Ovary (tissue), 10 donors: ENCODE results near the gene LILRA6. TPM values are rescaled to one million over a fixed set of nuclear protein-coding genes. Genes with fewer than 3 reads are reported as not detected.
"Not testable (repeated sequence)": the region's sequence is repeated elsewhere in the genome, so short reads cannot be mapped to it uniquely, and the experiment has no call there.

ENCODE experiments used
- DNase-seq, 5 donors: peaks; one replicate each; pipeline ENCODE4 v3.0.0-alpha.2; 2019 to 2020
- H3K27ac ChIP-seq, 2 donors: fragments of 200-600 bp; one replicate each; pipeline versions ENCODE4 v1.5.1 to v1.8.0; 2019 to 2022
- H3K27me3 ChIP-seq: fragments of 200-600 bp; one replicate; pipeline ENCODE4 v1.8.0; 2022
- H3K36me3 ChIP-seq: fragments of 200-600 bp; sonication (generic); one replicate; pipeline ENCODE4 v1.5.1; 2019
- H3K4me1 ChIP-seq: one replicate; pipeline ENCODE4 v1.8.1; 2013; ENCODE audit warnings: mild to moderate bottlenecking, moderate library complexity; ENCODE audit not compliant: insufficient read depth
- H3K4me3 ChIP-seq: fragments of 200-600 bp; sonication (generic); one replicate; pipeline ENCODE4 v1.5.1; 2017
- H3K9me3 ChIP-seq, 2 donors: fragments of 200-600 bp in 1 of 2; sonication (generic) in 1 of 2; one replicate each; pipeline versions ENCODE4 v1.5.1 to v1.8.1; 2013 to 2019; ENCODE audit warnings: mild to moderate bottlenecking in 1 of 2, moderate library complexity in 1 of 2
- EP300 ChIP-seq: sonication (generic); formaldehyde crosslinking; IDR thresholded peaks from one replicate; pipeline ENCODE4 v1.6.1; 2017; ENCODE audit warnings: antibody characterized with exemption
- POLR2A ChIP-seq: fragments of 450-650 bp; IDR thresholded peaks from one replicate; pipeline ENCODE4 v1.6.1; 2017; ENCODE audit warnings: antibody characterized with exemption, mild to moderate bottlenecking, moderate library complexity
- WGBS, 3 donors: extraction: QIAGEN DNeasy Blood & Tissue Kit in 1 of 3; methylation state at CpG; one replicate each; pipeline versions ENCODE4 v1.1.5 to v1.1.7; 2013 to 2017; 5-methylcytosine and 5-hydroxymethylcytosine counted together
- intact Hi-C, 4 donors: fragments of 100-400 bp; cut with DNase I; formaldehyde crosslinking; loops; one replicate each; pipeline versions ENCODE4 v1.11.0 to v1.15.1; 2022 to 2023
- long read RNA-seq, 3 donors: library from polyadenylated mRNA in 2 of 3; unstranded in 2 of 3; transcript quantifications; one replicate each; pipeline ENCODE4 v2.0.0 and lab custom pipeline, GENCODE V29; 2021 to 2026
- polyA plus RNA-seq, 2 donors: library from polyadenylated mRNA; stranded (reverse); fragments of 200-250 nt in 1 of 2; fragments of 350-450 nt in 1 of 2; fragmentation: Illumina TruSeq in 1 of 2; extraction: RNeasy Lipid Tissue Mini Kit (QIAGEN cat#74804) in 1 of 2; gene quantifications; one replicate each; pipeline ENCODE4 v1.2.3, GENCODE V29; 2013 to 2014
- total RNA-seq, 7 donors: library from RNA; depleted of rRNA in 2 of 7; stranded (reverse); fragments of >200 nt in 2 of 7; fragmentation: NEBNext Ultra II Directional in 3 of 7; extraction: Animal tissue kit (Norgen Biotek cat#: 25700) in 3 of 7; gene quantifications; one replicate each; pipeline versions ENCODE4 v1.1.0 to v1.2.4, GENCODE V29; 2016 to 2023
- TF ChIP-seq, protein P1 (sequence below), 3 donors: fragments of 450-650 bp in 2 of 3; fragments of 200-600 bp in 1 of 3; IDR thresholded peaks; one replicate each; pipeline versions ENCODE4 v1.5.1 to v1.8.0; 2016 to 2022; ENCODE audit warnings: antibody characterized with exemption in 3 of 3, mild to moderate bottlenecking in 1 of 3
- donor health status: DM: no; HTN: no; CAD: no; lungs with moderate emphysema.
- donor health status: DM: no; HTN: no; CAD: no.
- donor health status: Bipolar disorder and iron deficiency.
- donor health status: DM: yes; HTN: yes; CAD: no.
- donor health status: DM: no; HTN: no; CAD: no.
- donor health status: DM: yes; HTN: yes; CAD: no.

The LILRA6 gene
- total RNA-seq = 1 to 10 TPM in 6 of 7 donors, under 1 TPM in 1; 0.69 to 2.7 (median 1.2) TPM
- 1 to 10 TPM in 1 of 2 donors, under 1 TPM in 1; 0.61 to 1.7 TPM for polyA plus RNA-seq
- long read RNA-seq, donor 1, partial matches to known transcripts = 1 of 5 reads
- long read RNA-seq, donor 1, other reads (novel, unspliced or antisense) = 4 of 5 reads
- long read RNA-seq, donor 2 = 0 reads
- long read RNA-seq, donor 3, partial matches to known transcripts = 2 of 7 reads
- long read RNA-seq, donor 3, other reads (novel, unspliced or antisense) = 4 of 7 reads

DNA sequence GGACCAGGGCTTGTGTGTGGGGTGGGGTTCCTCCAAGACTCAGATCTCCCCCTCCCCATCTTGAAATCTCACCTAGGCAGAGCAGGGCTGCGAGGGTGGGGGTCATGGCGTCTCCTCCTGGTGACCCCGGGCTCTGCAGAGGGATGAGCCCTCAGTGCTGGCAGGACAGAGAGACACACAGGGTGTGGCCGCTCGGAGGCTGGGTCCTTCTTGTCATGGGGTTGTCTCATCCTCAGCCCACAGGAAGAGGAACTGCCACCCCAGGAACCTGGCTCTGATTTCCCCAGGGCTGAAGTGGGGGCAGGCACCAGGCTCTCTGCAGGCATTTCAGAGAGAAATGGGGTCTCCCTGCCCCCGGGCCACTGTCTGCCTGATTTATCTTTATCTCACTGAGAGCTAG, at the start of gene LILRA6:
Gene LILRA6 (minus strand): TSS at position 145 of the 400 bp plus-strand sequence.
- H3K9me3 ChIP-seq, intact Hi-C loops, DNase-seq, H3K36me3 ChIP-seq, H3K4me3 ChIP-seq, H3K27ac ChIP-seq, H3K4me1 ChIP-seq, H3K27me3 ChIP-seq: not testable (repeated sequence)
- 0 to 73% methylated on average over 1 to 2 of the region's 6 CpGs; no CpG with 5 or more reads in 1 of the 3 donors for WGBS, 3 donors

- H3K4me1 ChIP-seq, H3K36me3 ChIP-seq, DNase-seq, H3K27ac ChIP-seq, H3K4me3 ChIP-seq, H3K27me3 ChIP-seq, H3K9me3 ChIP-seq: not testable (repeated sequence)
- 54 to 69% (median 65%) methylated on average over 8 of the region's 8 CpGs for WGBS, 3 donors
- intact Hi-C loops = loop anchor here in 1 of 4 donors (5.0 kb wide), 1 partner anchor 677 kb away; no protein-coding TSS in a partner anchor
Measured at GRCh38 chr19:54289160-54289559, 46.6 kb upstream of the LILRA6 start.

DNA sequence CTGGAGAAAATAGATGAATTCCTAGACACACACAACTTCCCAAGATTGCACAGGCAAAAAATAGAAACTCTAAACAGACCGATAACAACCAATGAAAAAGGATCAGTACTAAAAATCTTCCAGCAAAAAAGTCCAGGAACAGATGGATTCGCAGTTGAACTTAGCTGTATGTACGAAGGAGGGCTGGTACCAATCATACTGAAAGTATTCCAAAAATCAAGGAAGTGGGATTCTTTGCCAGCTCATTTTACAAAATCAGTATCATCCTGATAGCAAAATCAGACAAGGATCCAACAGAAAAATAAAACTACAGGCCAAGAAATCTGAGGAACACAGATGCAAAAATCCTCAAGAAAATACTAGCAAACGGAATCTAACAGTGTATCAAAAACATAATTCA, 44.9 kb upstream of the LILRA6 start:
- Histone ChIP-seq H3K36me3 (no peaks in the 10 kb centered on the region), H3K4me1 (no peaks in the 10 kb centered on the region), H3K4me3 (no peak overlapping the region), H3K27me3 (no peaks in the 10 kb centered on the region), H3K9me3 (no peaks in the 10 kb centered on the region), H3K27ac (no peak overlapping the region)
- TF ChIP-seq EP300 (no peak), POLR2A (no peak)
- TF ChIP-seq, protein P1, sequence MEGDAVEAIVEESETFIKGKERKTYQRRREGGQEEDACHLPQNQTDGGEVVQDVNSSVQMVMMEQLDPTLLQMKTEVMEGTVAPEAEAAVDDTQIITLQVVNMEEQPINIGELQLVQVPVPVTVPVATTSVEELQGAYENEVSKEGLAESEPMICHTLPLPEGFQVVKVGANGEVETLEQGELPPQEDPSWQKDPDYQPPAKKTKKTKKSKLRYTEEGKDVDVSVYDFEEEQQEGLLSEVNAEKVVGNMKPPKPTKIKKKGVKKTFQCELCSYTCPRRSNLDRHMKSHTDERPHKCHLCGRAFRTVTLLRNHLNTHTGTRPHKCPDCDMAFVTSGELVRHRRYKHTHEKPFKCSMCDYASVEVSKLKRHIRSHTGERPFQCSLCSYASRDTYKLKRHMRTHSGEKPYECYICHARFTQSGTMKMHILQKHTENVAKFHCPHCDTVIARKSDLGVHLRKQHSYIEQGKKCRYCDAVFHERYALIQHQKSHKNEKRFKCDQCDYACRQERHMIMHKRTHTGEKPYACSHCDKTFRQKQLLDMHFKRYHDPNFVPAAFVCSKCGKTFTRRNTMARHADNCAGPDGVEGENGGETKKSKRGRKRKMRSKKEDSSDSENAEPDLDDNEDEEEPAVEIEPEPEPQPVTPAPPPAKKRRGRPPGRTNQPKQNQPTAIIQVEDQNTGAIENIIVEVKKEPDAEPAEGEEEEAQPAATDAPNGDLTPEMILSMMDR (IDR thresholded peaks at IDR 0.05) = no peak
- DNase-seq = no peak
- intact Hi-C loops = loop anchor here in 1 of 4 donors (5.0 kb wide), 1 partner anchor 675 kb away; no protein-coding TSS in a partner anchor
- 55 to 56% (median 55%) methylated on average over 4 of the region's 4 CpGs for WGBS, 3 donors

- DNase-seq, H3K36me3 ChIP-seq, H3K27ac ChIP-seq, H3K4me3 ChIP-seq, H3K27me3 ChIP-seq, H3K4me1 ChIP-seq, H3K9me3 ChIP-seq: not testable (repeated sequence)
- 61 to 74% (median 69%) methylated on average over 5 to 9 of the region's 10 CpGs for WGBS, 3 donors
- intact Hi-C loops = loop anchor here in 1 of 4 donors (5.0 kb wide), 1 partner anchor 674 kb away; no protein-coding TSS in a partner anchor
Measured at GRCh38 chr19:54286283-54286682, 43.7 kb upstream of the LILRA6 start.

DNA sequence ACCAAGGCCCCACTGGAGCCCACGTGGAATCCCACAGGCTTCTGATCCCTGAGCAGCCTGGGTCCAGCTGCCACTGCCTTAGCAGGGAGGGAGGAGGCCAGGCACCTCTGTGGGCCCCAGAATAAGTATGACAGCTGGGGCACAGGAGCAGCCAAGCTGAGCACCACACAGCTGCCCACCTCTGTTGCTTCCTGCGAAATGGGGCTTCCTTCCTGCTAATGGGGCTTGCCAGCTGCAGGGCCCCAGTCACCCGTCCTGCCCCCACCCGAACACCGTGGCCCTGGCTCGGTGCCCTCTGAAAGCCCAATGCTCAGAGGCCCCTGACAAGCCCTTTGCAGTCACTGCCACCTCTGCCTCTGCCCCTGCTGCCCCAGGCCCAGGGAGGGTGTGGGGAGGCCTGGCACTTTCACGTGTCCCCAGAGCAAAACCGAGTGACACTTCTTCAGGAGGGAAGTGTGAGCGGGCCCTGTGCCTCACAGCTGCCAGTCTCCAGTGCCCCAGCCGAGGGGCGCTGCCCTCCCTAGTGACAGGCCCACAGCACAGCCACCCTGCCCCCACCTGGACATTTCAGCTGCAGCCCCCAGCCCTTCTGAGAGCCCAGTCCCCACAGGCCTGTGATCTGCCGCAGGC, 43.0 kb upstream of the LILRA6 start:
- not testable (repeated sequence) for H3K27me3 ChIP-seq, H3K27ac ChIP-seq, H3K4me1 ChIP-seq, H3K4me3 ChIP-seq, H3K9me3 ChIP-seq, DNase-seq, H3K36me3 ChIP-seq
- intact Hi-C loops = loop anchor here in 1 of 4 donors (5.0 kb wide), 1 partner anchor 673 kb away; no protein-coding TSS in a partner anchor
- whole genome bisulfite sequencing, 3 donors = 74 to 88% (median 77%) methylated on average over 7 to 11 of the region's 12 CpGs

- 62 to 63% (median 63%) methylated on average over 9 of the region's 9 CpGs for WGBS, 3 donors
- Histone ChIP-seq H3K27me3 (no peaks in the 10 kb centered on the region), H3K36me3 (no peaks in the 10 kb centered on the region), H3K9me3 (no peaks in the 10 kb centered on the region), H3K27ac (no peak overlapping the region), H3K4me1 (no peaks in the 10 kb centered on the region), H3K4me3 (no peak overlapping the region)
- intact Hi-C loops = loop anchor here in 1 of 4 donors (5.0 kb wide), 1 partner anchor 349 kb away; the partner anchor contains the start of gene LILRB1
- no peak for DNase-seq
- TF ChIP-seq EP300 (no peak), POLR2A (no peak)
- TF ChIP-seq, protein P1 (IDR thresholded peaks at IDR 0.05) = no peak
Measured at GRCh38 chr19:54282686-54283470, 40.3 kb upstream of the LILRA6 start.

DNA sequence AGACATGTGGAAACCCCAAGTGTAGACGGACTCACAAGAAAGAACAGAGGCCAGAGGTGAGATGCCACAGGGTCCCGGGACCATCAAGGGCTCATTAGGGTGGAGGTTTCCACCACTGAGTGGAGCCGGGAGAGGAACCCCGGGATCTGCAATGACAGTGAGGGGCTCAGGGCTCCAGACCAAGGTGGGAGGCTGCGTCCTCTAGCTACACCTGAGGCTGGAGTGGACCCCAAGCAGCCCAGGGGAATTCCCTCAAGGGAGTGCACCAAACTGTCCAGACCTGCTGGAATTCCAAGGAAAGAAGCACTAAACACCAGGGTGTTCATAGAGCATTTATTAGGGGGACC, 39.1 kb upstream of the LILRA6 start:
- DNase-seq, H3K4me3 ChIP-seq, H3K27me3 ChIP-seq, H3K9me3 ChIP-seq, H3K4me1 ChIP-seq, H3K27ac ChIP-seq, H3K36me3 ChIP-seq: not testable (repeated sequence)
- 64 to 79% (median 67%) methylated on average over 5 of the region's 5 CpGs for WGBS, 3 donors
- intact Hi-C loops = loop anchor here in 2 of 4 donors (2.0 to 5.0 kb wide), 2 partner anchors 305 to 351 kb away; partner anchors contain the start of gene LILRB1 (in 1 of the 2)
